H1 (cell line): ENCODE results near the gene CIITA. TPM values are rescaled to one million over a fixed set of nuclear protein-coding genes. Genes with fewer than 3 reads are reported as not detected.

Source experiments
- BRCA1 ChIP-seq: IDR thresholded peaks from 2 replicates; pipeline ENCODE4 v1.6.1; 2012; ENCODE audit warnings: low read depth, low read length, improper control_type of control experiment
- CBX5 ChIP-seq: fragments of 300-800, 300-1000 bp; sonication (generic); IDR thresholded peaks from 2 replicates; pipeline ENCODE4 v1.7.1; 2016; ENCODE audit warnings: antibody characterized with exemption, low read length, low read depth
- EGR1 ChIP-seq: IDR thresholded peaks from 2 replicates; pipeline ENCODE4 v1.6.1; 2011; ENCODE audit warnings: low read depth, low read length, borderline replicate concordance
- EP300 ChIP-seq, 2 experiments: IDR thresholded peaks; 1 replicate in 1 of 2; 2 replicates in 1 of 2; pipeline ENCODE4 v1.6.1; 2011 to 2012; ENCODE audit warnings: low read depth in 2 of 2, low read length in 2 of 2, mild to moderate bottlenecking in 2 of 2, borderline replicate concordance in 1 of 2, inconsistent platforms in 1 of 2, moderate library complexity in 1 of 2
- GTF2F1 ChIP-seq: IDR thresholded peaks from 2 replicates; pipeline ENCODE4 v1.6.1; 2012; ENCODE audit warnings: low read depth, low read length, improper control_type of control experiment, borderline replicate concordance
- HDAC6 ChIP-seq: IDR thresholded peaks from one replicate; pipeline ENCODE4 v1.7.1; 2012; ENCODE audit warnings: low read depth, mild to moderate bottlenecking, inconsistent platforms, low read length, moderate library complexity
- POU5F1 ChIP-seq: IDR thresholded peaks from 2 replicates; pipeline ENCODE4 v1.6.1; 2011; ENCODE audit warnings: low read depth, mild to moderate bottlenecking, low read length, moderate library complexity
- SUZ12 ChIP-seq: fragments of 200-600 bp; sonication (generic); IDR thresholded peaks from 2 replicates; pipeline ENCODE4 v1.6.1; 2012; ENCODE audit warnings: mild to moderate bottlenecking, inconsistent platforms, low read length, moderate library complexity, mixed read lengths
- TCF12 ChIP-seq: IDR thresholded peaks from 2 replicates; pipeline ENCODE4 v1.6.1; 2011; ENCODE audit warnings: low read depth, mild to moderate bottlenecking, low read length
- polyA plus RNA-seq, 7 experiments: library from polyadenylated mRNA; depleted of rRNA in 3 of 7; stranded (reverse) in 5 of 7; unstranded in 2 of 7; fragments of >200 nt in 5 of 7; fragments of 200-250 nt in 2 of 7; gene quantifications; 1 replicate in 5 of 7; 2 replicates in 1 of 7; 4 replicates in 1 of 7; pipeline versions ENCODE4 v1.2.1 to v1.2.3, GENCODE V29; 2011 to 2013; ENCODE audit warnings: missing spikeins in 2 of 7, mixed read lengths in 2 of 7
- total RNA-seq: library from RNA; stranded (reverse); fragmentation: NEBNext Ultra II Directional; extraction: Animal tissue kit (Norgen Biotek cat#: 25700); gene quantifications from 2 replicates; pipeline ENCODE4 v1.2.1, GENCODE V29; 2021
- TF ChIP-seq, protein P1 (sequence below), 3 experiments: IDR thresholded peaks; 1 replicate in 2 of 3; 2 replicates in 1 of 3; pipeline versions ENCODE4 v1.5.1 to v1.6.1; 2011; ENCODE audit warnings: low read length in 3 of 3, mild to moderate bottlenecking in 3 of 3, inconsistent platforms in 2 of 3, low read depth in 1 of 3, moderate library complexity in 1 of 3; ENCODE audit not compliant: insufficient read depth in 1 of 3; ENCODE audit errors: control extremely low read depth in 1 of 3

The CIITA gene
- total and polyA plus RNA-seq, 2 of the 8 experiments (the other 6 are each of a cell fraction or from before 2014, with no cell fraction given), result 0.07 to 0.17 TPM

DNA sequence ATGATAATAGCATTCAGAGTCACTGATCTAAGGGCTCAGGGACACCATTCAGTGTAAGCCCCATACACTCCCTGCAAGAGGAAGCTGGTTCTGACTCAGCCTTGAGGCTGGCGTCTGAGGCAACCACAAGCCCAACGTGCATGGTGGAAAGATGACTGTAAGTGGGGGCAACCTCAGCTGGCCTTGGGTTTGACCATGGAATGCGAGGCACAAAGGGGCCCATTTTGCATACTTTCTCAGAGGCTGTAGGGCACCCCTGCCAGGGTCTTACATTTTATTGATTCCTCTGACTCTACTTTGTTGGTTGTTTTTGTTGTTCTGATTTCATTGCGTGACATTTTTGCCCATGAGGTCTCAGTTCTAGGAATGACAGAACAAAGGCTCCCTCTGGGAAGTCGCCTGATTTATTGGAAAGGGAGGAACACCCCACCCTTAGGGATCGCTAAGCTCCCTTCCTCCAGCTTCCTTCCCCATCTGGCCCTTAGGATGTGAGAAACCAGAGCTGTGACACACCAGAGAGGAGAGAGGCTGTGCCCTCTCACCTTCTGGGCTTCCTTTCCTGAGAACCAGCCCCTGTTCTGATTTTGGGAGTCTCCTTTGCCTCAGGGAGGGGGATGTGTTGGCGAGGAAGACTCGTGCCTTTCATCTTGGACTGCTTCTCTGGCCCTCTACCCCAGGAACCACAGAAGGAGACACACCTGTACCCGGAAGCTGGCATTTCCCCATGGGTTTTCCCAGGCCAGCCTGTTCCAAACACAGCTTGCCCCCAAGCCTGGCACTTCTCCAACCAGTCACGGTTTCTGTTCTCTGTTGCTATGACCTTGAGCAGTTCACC lies 5.6 kb upstream of the CIITA start (continued):
- TF ChIP-seq, protein P1, sequence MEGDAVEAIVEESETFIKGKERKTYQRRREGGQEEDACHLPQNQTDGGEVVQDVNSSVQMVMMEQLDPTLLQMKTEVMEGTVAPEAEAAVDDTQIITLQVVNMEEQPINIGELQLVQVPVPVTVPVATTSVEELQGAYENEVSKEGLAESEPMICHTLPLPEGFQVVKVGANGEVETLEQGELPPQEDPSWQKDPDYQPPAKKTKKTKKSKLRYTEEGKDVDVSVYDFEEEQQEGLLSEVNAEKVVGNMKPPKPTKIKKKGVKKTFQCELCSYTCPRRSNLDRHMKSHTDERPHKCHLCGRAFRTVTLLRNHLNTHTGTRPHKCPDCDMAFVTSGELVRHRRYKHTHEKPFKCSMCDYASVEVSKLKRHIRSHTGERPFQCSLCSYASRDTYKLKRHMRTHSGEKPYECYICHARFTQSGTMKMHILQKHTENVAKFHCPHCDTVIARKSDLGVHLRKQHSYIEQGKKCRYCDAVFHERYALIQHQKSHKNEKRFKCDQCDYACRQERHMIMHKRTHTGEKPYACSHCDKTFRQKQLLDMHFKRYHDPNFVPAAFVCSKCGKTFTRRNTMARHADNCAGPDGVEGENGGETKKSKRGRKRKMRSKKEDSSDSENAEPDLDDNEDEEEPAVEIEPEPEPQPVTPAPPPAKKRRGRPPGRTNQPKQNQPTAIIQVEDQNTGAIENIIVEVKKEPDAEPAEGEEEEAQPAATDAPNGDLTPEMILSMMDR (IDR thresholded peaks at IDR 0.05; ENCODE audit: control extremely low read depth in 1 of 3, insufficient read depth in 1 of 3, low read depth in 1 of 3, low read length in 3 of 3), result no peak
- TF ChIP-seq BRCA1 (no peak), POU5F1 (no peak), SUZ12 (no peak), EGR1 (no peak), EP300 (IDR thresholded peaks at IDR 0.05; ENCODE audit: borderline replicate concordance in 1 of 2, low read depth in 2 of 2, low read length in 2 of 2) (no peak), TCF12 (no peak), GTF2F1 (no peak), HDAC6 (no peak), CBX5 (no peak)
- TF ChIP-seq, all 59 proteins: peak for 0
